GM21423 (cell line): ENCODE results near the gene GOLT1A.

ENCODE experiments used
- ATAC-seq: cut with Tn5 transposase; IDR thresholded peaks from one replicate; pipeline ENCODE4 v1.9.1; 2021; ENCODE audit warnings: mild to moderate bottlenecking, moderate library complexity; ENCODE audit not compliant: unreplicated experiment

Gene GOLT1A

GRCh38 chr1:204162494-204163074 lies 51.2 kb downstream of the GOLT1A start:
- no peak for ATAC-seq

GRCh38 chr1:204161609-204162493 lies 51.9 kb downstream of the GOLT1A start:
- ATAC-seq: no peak

GRCh38 chr1:204157962-204158361 lies 55.8 kb downstream of the GOLT1A start:
- ATAC-seq: no peak

- ATAC-seq: no peak
These were observed 57.9 kb downstream of the GOLT1A start for GRCh38 chr1:204155881-204156280.

- no peak for ATAC-seq
These were observed 59.1 kb downstream of the GOLT1A start for GRCh38 chr1:204154568-204155255.

GRCh38 chr1:204153667-204154066 lies 60.1 kb downstream of the GOLT1A start:
- no peak for ATAC-seq

- ATAC-seq: no peak
These were observed 61.3 kb downstream of the GOLT1A start for GRCh38 chr1:204152310-204153044.

GRCh38 chr1:204151552-204152309 lies 62.1 kb downstream of the GOLT1A start, which contains the start of gene ETNK2:
ETNK2 (minus strand) TSS chr1:204152044; CDS start chr1:204151852, 192 bp downstream.
- no peak for ATAC-seq

- no peak for ATAC-seq
These were observed 62.9 kb downstream of the GOLT1A start for GRCh38 chr1:204150702-204151551.

- ATAC-seq: no peak
These were observed 63.9 kb downstream of the GOLT1A start for GRCh38 chr1:204149635-204150565.

- no peak for ATAC-seq
These were observed 64.7 kb downstream of the GOLT1A start for GRCh38 chr1:204149107-204149506.
